HuH-7 (cell line): ENCODE results near the gene TAF1B.
"Not testable (repeated sequence)": the region's sequence is repeated elsewhere in the genome, so short reads cannot be mapped to it uniquely, and the experiment has no call there.

Experiments used
- DNase-seq: peaks from one replicate; pipeline ENCODE4 v3.0.0; 2011; ENCODE audit warnings: low spot score

Gene TAF1B

DNA sequence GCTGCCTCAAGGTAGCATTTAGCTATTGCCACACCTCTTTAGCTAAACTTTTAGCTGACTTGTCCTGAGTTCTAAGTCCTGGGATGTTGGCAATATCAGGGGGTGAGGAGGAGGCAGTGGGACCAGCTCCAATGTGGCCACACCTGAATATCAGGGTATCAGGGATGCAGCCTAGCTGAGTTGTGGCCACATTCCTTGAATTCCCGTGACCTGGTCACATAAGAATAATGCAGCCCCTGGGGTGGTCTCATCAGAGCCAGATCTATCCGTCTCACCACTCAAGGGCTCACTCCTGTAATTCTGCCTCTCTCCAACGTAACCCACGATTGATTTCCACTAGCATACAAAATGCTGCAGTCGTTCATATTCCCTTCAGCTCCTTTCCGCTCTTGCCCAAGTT lies 11.6 kb upstream of the TAF1B start:
- no peak for DNase-seq

DNA sequence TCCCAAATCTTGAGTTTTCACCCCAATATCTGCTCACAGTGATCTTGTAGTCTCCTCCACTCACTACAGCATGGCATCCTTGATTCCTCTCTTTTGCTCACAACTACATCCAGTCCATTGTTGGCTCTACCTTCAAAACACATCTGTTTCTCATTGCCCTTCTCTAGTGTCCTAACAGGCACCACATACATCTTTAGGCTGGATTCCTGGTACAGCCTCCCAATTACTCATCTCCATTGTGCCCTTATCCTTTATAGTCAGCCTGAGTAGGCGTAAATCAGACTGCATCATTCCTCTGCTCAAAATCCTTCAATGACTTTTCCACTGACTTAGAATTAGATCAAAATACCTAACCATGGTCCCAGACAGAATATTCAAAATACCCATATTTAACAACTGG lies 10.7 kb upstream of the TAF1B start:
- DNase-seq = no peak

- not testable (repeated sequence) for DNase-seq
Observed at GRCh38 chr2:9835068-9835467, 8.2 kb upstream of the TAF1B start.

GRCh38 chr2:9836074-9836473 lies 7.2 kb upstream of the TAF1B start:
- no peak for DNase-seq

GRCh38 chr2:9836517-9836916 lies 6.8 kb upstream of the TAF1B start:
- DNase-seq = no peak

DNA sequence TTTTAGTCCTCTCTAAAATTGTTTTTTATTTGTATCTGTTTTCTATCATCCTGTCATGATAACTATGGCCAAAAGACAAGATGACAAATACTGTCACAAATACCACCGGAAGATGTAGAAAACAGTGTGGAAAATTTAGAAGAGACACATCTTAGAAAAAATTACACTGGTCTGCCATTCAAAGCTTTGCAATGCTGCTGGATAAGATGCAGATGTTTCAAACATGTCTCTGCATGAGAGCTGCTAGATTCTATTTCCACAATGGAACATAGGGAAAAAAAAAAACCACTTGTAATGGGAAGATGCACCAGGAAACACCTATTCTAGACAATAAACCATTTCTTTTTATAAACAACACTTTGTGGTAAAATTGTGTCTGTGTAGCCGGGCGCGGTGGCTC lies 5.8 kb upstream of the TAF1B start:
- DNase-seq = no peak

- DNase-seq = no peak
Observed at GRCh38 chr2:9838391-9838790, 4.9 kb upstream of the TAF1B start.

GRCh38 chr2:9842487-9843228 lies 616 bp upstream of the TAF1B start:
- DNase-seq = no peak

DNA sequence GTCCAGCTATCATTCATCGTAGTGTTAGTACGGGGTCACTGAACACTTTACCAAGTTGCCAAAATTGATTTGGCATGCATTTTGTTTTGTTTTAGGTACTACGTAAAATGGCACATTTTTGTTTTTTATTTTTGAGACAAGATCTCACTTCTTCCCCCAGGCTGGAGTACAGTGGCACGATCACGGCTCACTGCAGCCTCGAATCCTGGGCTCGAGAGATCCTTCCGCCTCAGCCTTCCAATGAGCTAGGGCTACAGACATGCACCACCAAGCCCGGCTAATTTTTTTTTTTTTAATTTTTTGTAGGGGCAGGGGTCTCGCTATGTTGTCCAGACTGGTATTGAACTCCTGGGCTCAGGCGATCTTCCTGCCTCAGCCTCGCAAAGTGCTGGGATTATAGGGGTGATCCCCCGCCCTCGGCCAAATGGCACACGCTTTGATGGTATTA lies 786 bp downstream of the TAF1B start:
- DNase-seq = no peak

DNA sequence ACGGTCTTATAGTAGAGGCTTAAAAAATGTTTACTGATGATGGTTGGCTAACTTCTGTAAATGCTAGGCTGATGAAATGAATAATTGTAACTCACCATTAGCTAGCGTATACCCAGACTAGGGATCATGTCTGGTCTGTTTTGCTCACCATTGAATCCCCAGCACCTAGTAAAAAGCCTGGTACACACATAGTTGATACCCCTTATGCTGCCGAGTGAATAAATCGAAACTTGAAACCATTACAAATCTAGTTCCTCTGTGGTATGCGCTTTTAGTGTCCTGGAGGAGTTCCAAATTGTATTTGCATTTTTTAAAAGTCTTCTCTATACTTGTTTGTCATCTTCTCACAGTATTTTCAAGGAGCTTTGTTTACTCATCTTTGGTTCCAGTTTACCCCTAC lies 1.3 kb downstream of the TAF1B start:
- no peak for DNase-seq

DNA sequence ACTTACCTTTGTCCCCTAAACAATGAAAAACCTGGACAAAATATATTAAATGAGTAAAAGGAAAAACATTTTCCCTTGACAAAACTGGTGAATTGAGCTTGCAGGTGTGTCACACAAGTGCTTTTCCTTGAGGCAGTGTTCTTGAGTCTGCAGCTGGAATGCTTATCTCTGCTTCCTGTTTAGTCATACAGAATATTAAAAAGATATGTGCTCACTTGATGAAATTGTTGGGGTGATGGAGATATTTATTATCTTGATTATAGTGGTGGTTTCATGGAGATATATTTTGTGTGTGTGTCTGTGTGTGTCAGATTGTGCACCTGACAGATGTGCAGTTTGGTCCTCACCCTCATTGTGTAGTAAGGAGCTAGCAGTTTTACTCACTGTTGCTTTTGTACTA lies 3.3 kb downstream of the TAF1B start:
- DNase-seq = no peak

- no peak for DNase-seq
Observed at GRCh38 chr2:9847140-9847539, 3.9 kb downstream of the TAF1B start.

GRCh38 chr2:9852881-9853280 lies 9.6 kb downstream of the TAF1B start:
- no peak for DNase-seq

DNA sequence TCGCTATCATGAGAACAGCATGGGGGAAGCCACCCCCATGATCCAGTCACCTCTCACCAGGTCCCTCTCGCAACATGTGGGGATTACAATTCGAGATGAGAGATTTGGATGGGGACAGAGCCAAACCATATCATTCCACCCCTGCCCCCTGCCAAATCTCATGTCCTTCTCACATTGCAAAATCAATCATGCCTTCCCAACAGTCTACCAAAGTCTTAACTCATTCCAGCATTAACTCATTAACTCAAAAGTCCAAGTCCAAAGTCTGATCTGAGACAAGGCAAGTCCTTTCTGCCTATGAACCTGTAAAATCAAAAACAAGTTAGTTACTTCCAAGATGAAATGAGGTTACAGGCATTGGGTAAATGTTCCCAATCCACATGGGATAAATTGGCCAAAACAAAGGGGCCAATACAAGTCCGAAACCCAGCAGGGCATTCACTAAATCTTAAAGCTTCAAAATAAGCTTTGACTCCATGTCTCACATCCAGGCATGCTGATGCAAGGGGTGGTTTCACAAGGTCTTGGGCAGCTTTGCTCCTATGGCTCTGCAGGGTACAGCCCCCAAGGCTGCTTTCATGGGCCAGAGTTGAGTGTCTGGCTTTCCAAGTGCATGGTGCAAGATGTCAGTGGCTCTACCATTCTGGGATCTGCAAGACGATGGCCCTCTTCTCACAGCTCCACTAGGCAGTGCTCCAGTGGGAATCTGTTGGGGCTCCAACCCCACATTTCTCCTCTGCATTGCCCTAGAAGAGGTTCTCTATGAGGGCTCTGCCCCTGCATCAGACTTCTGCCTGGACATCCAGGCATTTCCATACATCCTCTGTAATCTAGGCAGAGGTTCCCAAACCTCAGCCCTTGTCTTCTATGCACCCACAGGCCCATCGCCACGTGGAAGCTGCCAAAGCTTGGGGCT lies 14.8 kb downstream of the TAF1B start:
- no peak for DNase-seq

DNA sequence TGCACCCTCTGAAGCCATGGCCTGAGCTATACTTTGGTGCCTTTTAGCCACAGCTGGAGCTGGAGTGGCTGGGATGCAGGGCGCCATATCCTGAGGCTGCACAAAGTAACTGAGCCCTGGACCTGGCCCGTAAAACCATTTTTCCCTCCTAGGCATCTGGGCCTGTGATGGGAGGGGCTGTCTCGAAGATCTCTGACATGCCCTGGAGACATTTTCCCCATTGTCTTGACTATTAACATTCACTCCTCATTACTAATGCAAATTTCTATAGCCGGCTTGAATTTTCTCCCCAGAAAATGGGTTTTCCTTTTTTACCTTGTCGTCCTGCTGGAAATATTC lies 15.4 kb downstream of the TAF1B start:
- no peak for DNase-seq

GRCh38 chr2:9860922-9861580 lies 17.8 kb downstream of the TAF1B start:
- not testable (repeated sequence) for DNase-seq

DNA sequence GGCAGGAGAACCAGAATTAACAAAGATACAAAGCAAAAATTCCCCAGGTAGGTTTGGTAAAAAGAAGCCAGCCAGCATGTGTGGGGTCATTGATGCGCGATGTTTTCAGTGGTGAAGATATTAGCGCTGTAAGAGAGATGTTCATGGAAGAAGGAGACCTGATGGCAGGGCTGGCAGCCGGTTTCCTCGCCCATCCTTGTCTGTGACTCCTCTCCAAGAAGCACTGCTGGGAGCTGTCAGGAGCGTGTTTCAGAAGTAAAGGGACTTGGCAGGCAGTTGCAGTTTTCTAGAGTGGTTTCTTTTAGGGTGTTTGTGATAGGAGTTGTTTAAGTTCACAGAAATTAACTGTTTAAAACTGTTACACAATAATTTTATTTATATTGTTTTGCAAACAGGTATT lies 24.6 kb downstream of the TAF1B start:
- no peak for DNase-seq

- DNase-seq = no peak
Observed at GRCh38 chr2:9873337-9873736, 30.1 kb downstream of the TAF1B start.

GRCh38 chr2:9877026-9877425 lies 33.8 kb downstream of the TAF1B start:
- no peak for DNase-seq

GRCh38 chr2:9877726-9878125 lies 34.5 kb downstream of the TAF1B start:
- no peak for DNase-seq

- DNase-seq = no peak
Observed at GRCh38 chr2:9879455-9880194, 36.4 kb downstream of the TAF1B start.

DNA sequence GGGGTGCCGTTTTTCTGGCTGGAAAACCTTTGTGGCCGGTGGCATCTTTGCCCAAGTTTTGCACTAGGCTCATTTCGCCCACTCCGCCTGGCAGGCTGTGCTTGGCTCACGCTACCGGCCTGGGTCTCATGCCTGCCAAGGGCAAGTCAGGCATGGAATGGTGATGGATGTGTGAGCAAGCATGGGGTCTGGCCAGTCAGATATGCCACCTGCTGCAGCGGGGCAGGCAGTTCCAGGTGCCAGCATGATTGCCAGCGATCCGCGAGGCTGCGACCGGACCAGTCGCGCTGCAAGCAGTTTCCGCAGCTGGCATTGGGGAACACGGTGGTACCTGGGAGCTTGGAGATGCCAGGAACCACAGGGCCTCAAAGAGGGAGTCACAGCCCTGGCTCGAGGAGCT lies 40.6 kb downstream of the TAF1B start:
- no peak for DNase-seq
